Fibroblast of lung (primary cell): Measurements from ENCODE around the gene RFFL.

Experiments used
- EZH2 ChIP-seq: IDR thresholded peaks from 2 replicates; pipeline ENCODE4 v1.5.1; 2012; ENCODE audit warnings: low read length, control low read depth, mild to moderate bottlenecking; ENCODE audit errors: missing control alignments
- TF ChIP-seq, protein P1 (sequence below), 2 donors: IDR thresholded peaks in 1 of 2; conservative IDR thresholded peaks in 1 of 2; 1 replicate in 1 of 2; 2 replicates in 1 of 2; pipeline ENCODE4 v1.5.1; 2011 to 2012; ENCODE audit warnings: low read length in 2 of 2, control low read depth in 1 of 2, inconsistent platforms in 1 of 2, low read depth in 1 of 2, mild to moderate bottlenecking in 1 of 2

GRCh38 chr17:35064516-35065215 is 1.2 kb upstream of the RFFL start:
- TF ChIP-seq, protein P1, sequence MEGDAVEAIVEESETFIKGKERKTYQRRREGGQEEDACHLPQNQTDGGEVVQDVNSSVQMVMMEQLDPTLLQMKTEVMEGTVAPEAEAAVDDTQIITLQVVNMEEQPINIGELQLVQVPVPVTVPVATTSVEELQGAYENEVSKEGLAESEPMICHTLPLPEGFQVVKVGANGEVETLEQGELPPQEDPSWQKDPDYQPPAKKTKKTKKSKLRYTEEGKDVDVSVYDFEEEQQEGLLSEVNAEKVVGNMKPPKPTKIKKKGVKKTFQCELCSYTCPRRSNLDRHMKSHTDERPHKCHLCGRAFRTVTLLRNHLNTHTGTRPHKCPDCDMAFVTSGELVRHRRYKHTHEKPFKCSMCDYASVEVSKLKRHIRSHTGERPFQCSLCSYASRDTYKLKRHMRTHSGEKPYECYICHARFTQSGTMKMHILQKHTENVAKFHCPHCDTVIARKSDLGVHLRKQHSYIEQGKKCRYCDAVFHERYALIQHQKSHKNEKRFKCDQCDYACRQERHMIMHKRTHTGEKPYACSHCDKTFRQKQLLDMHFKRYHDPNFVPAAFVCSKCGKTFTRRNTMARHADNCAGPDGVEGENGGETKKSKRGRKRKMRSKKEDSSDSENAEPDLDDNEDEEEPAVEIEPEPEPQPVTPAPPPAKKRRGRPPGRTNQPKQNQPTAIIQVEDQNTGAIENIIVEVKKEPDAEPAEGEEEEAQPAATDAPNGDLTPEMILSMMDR (conservative IDR thresholded peaks at IDR 0.05 in 1 of 2, IDR thresholded peaks at IDR 0.05 in 1 of 2; ENCODE audit: low read depth in 1 of 2, low read length in 2 of 2): no peak
- TF ChIP-seq EZH2: no peak
